NOMO-1 (cell line): ENCODE results near the gene POPDC2.
"Not testable (repeated sequence)": the region's sequence is repeated elsewhere in the genome, so short reads cannot be mapped to it uniquely, and the experiment has no call there.

Source experiments
- DNase-seq, 2 experiments: peaks; one replicate each; lab custom pipeline; 2025; ENCODE audit not compliant: unreplicated experiment in 2 of 2; lab: John Stamatoyannopoulos, UW

The POPDC2 gene

GRCh38 chr3:119620899-119621298 lies 39.5 kb downstream of the POPDC2 start:
- DNase-seq: no peak

GRCh38 chr3:119619094-119619493 lies 41.3 kb downstream of the POPDC2 start:
- no peak for DNase-seq

- DNase-seq: no peak
Observed at GRCh38 chr3:119616056-119616455, 44.3 kb downstream of the POPDC2 start.

- DNase-seq: no peak
Observed at GRCh38 chr3:119613872-119614271, 46.5 kb downstream of the POPDC2 start.

- DNase-seq: no peak
Observed at GRCh38 chr3:119613201-119613600, 47.2 kb downstream of the POPDC2 start.

GRCh38 chr3:119611664-119612063 lies 48.7 kb downstream of the POPDC2 start:
- DNase-seq: no peak

GRCh38 chr3:119609301-119609700 lies 51.1 kb downstream of the POPDC2 start:
- DNase-seq: no peak

- no peak for DNase-seq
Observed at GRCh38 chr3:119608405-119609000, 51.9 kb downstream of the POPDC2 start.

GRCh38 chr3:119604878-119605277 lies 55.5 kb downstream of the POPDC2 start:
- DNase-seq: no peak

GRCh38 chr3:119602676-119603075 lies 57.7 kb downstream of the POPDC2 start:
- DNase-seq: no peak

- no peak for DNase-seq
Observed at GRCh38 chr3:119601154-119601553, 59.2 kb downstream of the POPDC2 start.

- no peak for DNase-seq
Observed at GRCh38 chr3:119600732-119601131, 59.7 kb downstream of the POPDC2 start.

GRCh38 chr3:119599558-119600174 lies 60.7 kb downstream of the POPDC2 start:
- no peak for DNase-seq

GRCh38 chr3:119598410-119599098 lies 61.8 kb downstream of the POPDC2 start:
- DNase-seq: no peak

- no peak for DNase-seq
Observed at GRCh38 chr3:119597548-119598288, 62.7 kb downstream of the POPDC2 start, which contains the start of gene PLA1A. Gene PLA1A, plus strand, starts transcription at chr3:119597885. Its CDS starts 29 bp downstream, at chr3:119597914.

- DNase-seq: no peak
Observed at GRCh38 chr3:119596398-119596797, 64.0 kb downstream of the POPDC2 start.

- no peak for DNase-seq
Observed at GRCh38 chr3:119595639-119596334, 64.6 kb downstream of the POPDC2 start.

GRCh38 chr3:119594929-119595328 lies 65.5 kb downstream of the POPDC2 start:
- DNase-seq: not testable (repeated sequence)

- no peak for DNase-seq
Observed at GRCh38 chr3:119594066-119594465, 66.3 kb downstream of the POPDC2 start.

GRCh38 chr3:119592861-119593260 lies 67.5 kb downstream of the POPDC2 start:
- DNase-seq: no peak
